Left forelimb (tissue), 1 donor: Measurements from ENCODE around the gene RHEBL1.

Source experiments
- DNase-seq: peaks from one replicate; pipeline ENCODE4 v3.0.0-alpha.2; 2018; ENCODE audit warnings: low spot score

Gene RHEBL1

GRCh38 chr12:49069507-49070346 is at the start of gene RHEBL1:
Gene RHEBL1 (minus strand): TSS chr12:49069979. CDS start chr12:49069785, 194 bp downstream.
- peak; percentile 98 for DNase-seq

DNA sequence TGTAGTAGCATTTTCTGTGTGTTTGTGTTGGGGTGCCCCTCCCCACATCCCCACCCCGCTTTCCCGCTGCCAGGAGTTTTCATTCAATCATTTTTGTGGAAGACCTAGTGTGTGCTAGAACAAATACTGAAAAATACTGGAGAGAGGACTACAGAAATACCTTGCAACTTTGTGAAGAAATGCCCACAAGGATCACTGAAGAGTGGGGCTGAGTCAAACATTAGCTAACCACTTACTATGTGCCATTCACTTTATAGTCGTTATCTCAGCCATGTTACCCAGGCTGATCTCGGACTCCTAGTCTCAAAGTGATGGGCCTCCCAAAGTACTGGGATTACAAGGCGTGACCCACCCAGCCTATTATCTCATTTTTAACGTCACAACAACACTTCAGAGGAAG is 41.4 kb upstream of the RHEBL1 start:
- no peak for DNase-seq

DNA sequence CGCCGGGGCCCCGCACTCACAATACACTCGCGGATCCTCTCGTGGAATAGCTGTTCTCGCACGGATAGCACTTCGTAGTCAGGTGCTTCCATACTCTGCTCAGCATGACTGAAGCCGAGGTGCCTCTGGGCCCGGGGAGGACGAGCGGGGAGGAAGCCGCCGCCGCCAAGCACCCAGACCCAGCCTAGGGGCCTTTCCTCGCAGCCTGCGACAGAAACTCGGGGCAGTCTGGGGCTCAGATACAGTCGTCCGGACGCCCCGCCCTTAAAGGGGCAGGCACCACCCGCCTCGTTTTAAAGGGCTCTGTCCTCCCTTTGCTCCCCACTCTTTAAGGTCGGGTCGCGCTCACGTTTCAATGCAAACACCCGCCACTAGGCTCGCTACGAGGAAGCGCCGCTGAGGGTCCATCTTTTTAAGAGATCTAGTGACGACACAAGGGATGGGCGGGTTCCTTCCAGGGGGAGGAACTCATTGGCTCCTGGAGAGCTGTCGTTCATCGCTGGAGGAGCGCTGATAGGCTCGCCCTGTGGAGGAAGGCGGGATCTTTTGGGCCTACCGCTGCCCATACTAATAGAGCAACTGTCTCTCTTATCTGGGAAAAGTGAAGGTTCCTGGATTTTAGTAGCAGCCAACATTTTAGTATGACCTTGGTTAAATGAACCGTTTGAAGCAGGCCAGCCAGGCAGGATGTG is 40.8 kb upstream of the RHEBL1 start, which contains the start of gene LMBR1L:
Gene LMBR1L, minus strand, starts transcription at position 384 of the 692 bp plus-strand sequence. Its CDS starts 292 bp downstream, at position 92.
- DNase-seq = peak; percentile 94

- no peak for DNase-seq
Measured at GRCh38 chr12:49109641-49110463, 40.1 kb upstream of the RHEBL1 start.

DNA sequence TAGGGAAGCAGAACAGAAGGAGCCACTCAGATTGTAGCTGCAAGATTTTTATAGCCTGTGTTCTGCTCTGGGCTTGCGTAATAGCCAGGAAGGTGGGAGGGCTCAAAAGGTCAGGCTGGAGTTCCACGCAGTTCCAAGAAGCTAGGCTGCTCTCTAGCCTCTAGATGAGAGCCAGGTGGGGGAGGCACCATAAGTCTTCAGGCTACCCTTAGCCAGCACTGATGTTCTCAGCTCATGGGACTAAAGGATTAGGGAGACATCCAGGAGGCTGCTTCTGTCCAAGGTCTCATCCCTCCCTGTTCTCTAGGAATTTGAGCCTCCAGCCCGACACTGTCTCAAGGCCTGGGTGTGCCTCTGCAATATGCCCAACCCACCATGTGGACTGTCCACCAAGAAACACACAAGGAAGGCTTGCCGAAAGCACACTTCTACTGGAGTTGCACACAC is 39.2 kb upstream of the RHEBL1 start:
- no peak for DNase-seq

- DNase-seq = no peak
Measured at GRCh38 chr12:49105504-49106084, 35.8 kb upstream of the RHEBL1 start.

DNA sequence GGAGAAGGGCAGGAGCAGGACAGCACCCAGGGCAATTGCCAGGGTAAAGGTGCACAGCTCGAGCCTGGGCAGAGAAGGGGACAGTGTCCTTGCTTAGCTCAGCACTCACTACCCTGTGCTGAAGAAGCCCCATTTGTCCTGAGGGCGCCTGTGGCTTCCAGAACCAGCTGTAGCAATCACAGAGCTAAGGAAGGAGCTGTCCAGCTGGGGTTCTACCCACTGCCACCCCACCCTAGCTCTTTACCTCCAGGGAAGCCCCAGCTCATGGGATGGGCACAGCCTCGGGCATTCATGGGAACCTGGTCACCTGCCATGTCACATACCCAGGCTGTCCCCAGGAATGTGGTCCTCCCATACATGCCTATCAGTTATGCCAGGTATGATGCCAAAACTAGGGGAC is 35.0 kb upstream of the RHEBL1 start:
- no peak for DNase-seq

DNA sequence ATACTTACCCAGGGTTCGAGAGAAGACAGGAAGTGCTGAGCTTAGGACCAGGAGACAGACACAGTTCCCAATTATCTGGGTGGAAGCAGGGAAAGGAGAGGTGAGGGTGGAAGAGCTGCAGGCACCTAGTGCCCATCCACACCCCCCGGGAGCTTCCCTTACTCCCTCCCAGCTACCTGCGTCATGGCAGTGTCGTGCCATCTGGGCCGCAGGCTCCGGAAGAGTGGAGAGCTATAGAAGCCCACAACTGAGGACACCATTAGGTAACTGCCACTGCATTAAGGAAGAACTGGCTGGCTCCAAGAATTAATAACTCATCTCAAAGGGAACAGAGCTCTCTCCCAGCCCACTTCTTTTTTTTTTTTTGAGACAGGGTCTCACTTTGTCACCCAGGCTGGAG is 30.6 kb upstream of the RHEBL1 start:
- DNase-seq = no peak

GRCh38 chr12:49098703-49099102 is 28.9 kb upstream of the RHEBL1 start:
- DNase-seq = no peak

GRCh38 chr12:49098035-49098451 is 28.3 kb upstream of the RHEBL1 start:
- no peak for DNase-seq

GRCh38 chr12:49097381-49097780 is 27.6 kb upstream of the RHEBL1 start:
- no peak for DNase-seq

DNA sequence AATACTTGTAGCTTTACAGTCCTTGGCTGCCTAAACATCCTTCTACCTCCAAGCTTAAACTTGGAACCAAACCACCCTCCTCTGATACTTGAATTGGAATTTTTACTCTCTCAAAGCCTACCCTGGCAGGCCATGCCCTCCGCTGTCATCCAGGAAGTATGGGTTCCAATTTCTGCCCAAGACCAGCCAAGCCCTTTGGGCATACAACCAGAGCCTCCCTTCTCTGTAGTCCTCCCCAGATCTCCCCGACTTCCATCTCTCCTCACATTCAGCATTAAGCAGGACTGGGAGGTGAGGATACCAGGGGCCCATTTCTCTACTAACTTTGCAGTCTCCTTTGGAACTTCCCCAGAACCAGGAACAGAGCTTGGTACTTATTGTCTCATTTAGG is 25.2 kb upstream of the RHEBL1 start:
- DNase-seq = no peak

GRCh38 chr12:49094160-49094974 is 24.6 kb upstream of the RHEBL1 start, which contains the start of gene DHH:
Gene DHH (minus strand): TSS chr12:49094801. CDS start chr12:49094512, 289 bp downstream.
- no peak for DNase-seq

DNA sequence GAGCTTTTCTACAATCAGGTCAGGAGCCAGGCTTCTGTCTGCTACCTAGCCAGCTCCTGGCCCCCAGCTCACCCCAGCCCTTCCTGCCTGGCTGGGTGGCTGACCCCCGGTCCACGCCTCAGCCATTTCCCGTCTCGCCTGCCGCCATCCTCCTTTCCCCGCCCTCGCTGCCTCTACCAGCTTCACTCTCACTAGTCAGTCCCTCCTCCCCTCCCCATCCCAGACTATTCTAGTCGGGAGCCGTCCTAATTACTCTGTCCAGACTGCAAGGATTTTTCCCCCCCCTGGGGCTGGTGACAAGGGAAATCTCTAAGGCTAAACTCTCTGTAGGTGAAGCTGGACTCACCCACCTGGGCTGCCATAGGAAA is 24.0 kb upstream of the RHEBL1 start:
- no peak for DNase-seq

- DNase-seq = no peak
Measured at GRCh38 chr12:49092816-49093406, 23.1 kb upstream of the RHEBL1 start.

GRCh38 chr12:49092086-49092815 is 22.5 kb upstream of the RHEBL1 start:
- DNase-seq = no peak

GRCh38 chr12:49091836-49092085 is 22.0 kb upstream of the RHEBL1 start:
- DNase-seq = no peak

DNA sequence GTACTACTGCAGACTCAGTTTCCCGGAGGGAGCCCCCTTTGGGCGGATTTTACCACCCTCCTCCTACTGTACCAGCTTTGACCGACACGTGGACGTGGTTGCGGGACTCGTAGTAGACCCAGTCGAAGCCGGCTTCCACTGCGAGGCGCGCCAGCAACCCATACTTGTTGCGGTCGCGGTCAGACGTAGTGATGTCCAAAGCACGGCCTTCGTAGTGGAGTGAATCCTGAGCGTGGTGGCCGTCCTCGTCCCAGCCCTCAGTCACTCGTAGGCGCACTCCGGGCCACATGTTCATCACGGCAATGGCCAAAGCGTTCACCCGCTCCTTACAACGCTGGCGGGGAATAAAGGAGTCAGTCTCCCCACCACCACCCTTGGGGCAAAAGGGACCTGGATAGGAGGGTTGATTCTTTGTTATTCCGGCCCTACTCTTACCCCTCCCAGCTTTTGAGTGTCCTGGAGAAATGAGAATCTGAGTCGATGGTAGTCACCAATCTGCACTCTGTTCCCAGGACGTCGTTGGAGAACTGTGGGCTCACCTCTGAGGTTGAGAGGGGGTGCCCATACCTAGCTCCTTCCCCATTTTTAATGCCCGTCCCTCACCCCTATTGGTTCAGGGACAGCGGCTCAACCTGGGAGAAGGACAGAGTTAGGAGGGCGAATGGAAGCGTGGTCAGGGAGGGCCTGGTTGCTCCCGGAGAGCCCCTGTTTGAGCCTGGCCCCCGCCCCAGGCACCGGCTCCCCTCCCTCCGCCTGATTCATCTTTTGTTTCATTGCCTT is 21.5 kb upstream of the RHEBL1 start:
- no peak for DNase-seq
